PC-3 (cell line): ENCODE measurements around the gene GREM1.

ENCODE experiments used
- CTCF ChIP-seq: fragments of 300-600 bp; sonication (generic); conservative IDR thresholded peaks from 2 replicates; pipeline ENCODE4 v1.5.1; 2017; ENCODE audit warnings: antibody characterized with exemption, low read depth, mild to moderate bottlenecking, low read length
- EZH2 ChIP-seq: fragments of 300-600 bp; sonication (generic); IDR thresholded peaks from one replicate; pipeline ENCODE4 v1.6.1; 2017; ENCODE audit warnings: antibody characterized with exemption, mild to moderate bottlenecking, low read length; ENCODE audit not compliant: unreplicated experiment
- EZH2phosphoT487 ChIP-seq: fragments of 300-600 bp; sonication (generic); IDR thresholded peaks from 2 replicates; pipeline ENCODE4 v1.6.1; 2018; ENCODE audit warnings: mild to moderate bottlenecking, antibody characterized with exemption, low read length, borderline replicate concordance

GRCh38 chr15:32716915-32717425 lies 834 bp upstream of the GREM1 start:
- TF ChIP-seq EZH2 = no peak
- no peak for TF ChIP-seq CTCF
- no peak for TF ChIP-seq EZH2phosphoT487
